Endothelial cell of umbilical vein (primary cell): ENCODE data around the gene CRY1. TPM values are rescaled to one million over a fixed set of nuclear protein-coding genes. Genes with fewer than 3 reads are reported as not detected.

Experiments used
- BruUV-seq: library from RNA; stranded (reverse); fragments of 400-500 nt; replicated peaks from 2 replicates; lab custom pipeline; 2021; lab: Mats Ljungman, UMichigan
- CTCF ChIA-PET: fragments of 300-600, 350-600 bp; sonication (Branson Sonifier 250); formaldehyde crosslinking; loops from one replicate; lab custom pipeline; 2021; ENCODE audit warnings: antibody characterized with exemption, inconsistent platforms; lab: Charles Lee
- POLR2A ChIA-PET: fragments of 300-600, 350-600 bp; sonication (Branson Sonifier 250); formaldehyde crosslinking; loops from one replicate; lab custom pipeline; 2021; ENCODE audit warnings: antibody characterized with exemption, inconsistent platforms; lab: Charles Lee
- DNase-seq: peaks from one replicate; pipeline ENCODE4 v3.0.0-alpha.2; 2011; ENCODE audit warnings: low read depth, low spot score
- FAIRE-seq: peaks from 2 replicates; lab custom pipeline; 2011; peaks lifted over from hg19 to GRCh38; lab: Jason Lieb, UNC
- H2AFZ ChIP-seq: 2 replicates; pipeline ENCODE4 v1.6.0; 2012; ENCODE audit warnings: low read depth, low read length, control low read depth, inconsistent platforms
- H3K27ac ChIP-seq: 2 replicates; pipeline ENCODE4 v1.5.1; 2011; ENCODE audit warnings: low read depth, mild to moderate bottlenecking, control low read depth, low read length, moderate library complexity; ENCODE audit not compliant: insufficient read depth
- H3K27me3 ChIP-seq, 2 experiments: 2 replicates each; pipeline versions ENCODE4 v1.6.0 to v1.6.1; 2011; ENCODE audit warnings: low read length in 2 of 2, mixed read lengths in 1 of 2; ENCODE audit not compliant: control insufficient read depth in 2 of 2, insufficient read depth in 2 of 2
- H3K36me3 ChIP-seq, 2 experiments: 2 replicates in 1 of 2; 3 replicates in 1 of 2; pipeline ENCODE4 v1.5.1; 2011; ENCODE audit warnings: low read length in 2 of 2, mild to moderate bottlenecking in 1 of 2, moderate library complexity in 1 of 2; ENCODE audit not compliant: control insufficient read depth in 2 of 2, insufficient read depth in 2 of 2; ENCODE audit errors: extremely low read depth in 1 of 2
- H3K4me1 ChIP-seq: 3 replicates; pipeline ENCODE4 v1.5.1; 2011; ENCODE audit warnings: mild to moderate bottlenecking, low read length; ENCODE audit not compliant: control insufficient read depth, insufficient read depth; ENCODE audit errors: extremely low read depth
- H3K4me2 ChIP-seq: 2 replicates; pipeline ENCODE4 v1.6.1; 2011; ENCODE audit warnings: low read length, control low read depth, mixed read lengths; ENCODE audit not compliant: insufficient read depth
- H3K4me3 ChIP-seq, 3 experiments: fragments of 200-600 bp in 1 of 3; sonication (generic), shearing (Covaris generic) in 1 of 3; replicated peaks in 1 of 3; 2 replicates each; pipeline ENCODE4 v1.5.1; 2011 to 2016; ENCODE audit warnings: control low read depth in 3 of 3, low read length in 3 of 3, mild to moderate bottlenecking in 2 of 3, inconsistent platforms in 1 of 3, low read depth in 1 of 3, moderate library complexity in 1 of 3; ENCODE audit not compliant: insufficient read depth in 1 of 3
- H3K79me2 ChIP-seq: 2 replicates; pipeline ENCODE4 v1.6.0; 2012; ENCODE audit warnings: low read length, inconsistent platforms; ENCODE audit not compliant: control insufficient read depth, insufficient read depth
- H3K9ac ChIP-seq: replicated peaks from 2 replicates; pipeline ENCODE3; 2011; ENCODE audit warnings: low read length, control low read depth; ENCODE audit not compliant: insufficient read depth; ENCODE audit errors: extremely low read depth
- H3K9me1 ChIP-seq: replicated peaks from 3 replicates; pipeline ENCODE4 v1.6.0; 2011; ENCODE audit warnings: mild to moderate bottlenecking, low read length; ENCODE audit not compliant: control insufficient read depth, insufficient read depth; ENCODE audit errors: extremely low read depth
- H3K9me3 ChIP-seq: replicated peaks from 2 replicates; pipeline ENCODE4 v1.5.1; 2012; ENCODE audit warnings: low read length, inconsistent platforms; ENCODE audit not compliant: control insufficient read depth, insufficient read depth
- H4K20me1 ChIP-seq: replicated peaks from 2 replicates; pipeline ENCODE3; 2011; ENCODE audit warnings: mild to moderate bottlenecking, low read length; ENCODE audit not compliant: control insufficient read depth, insufficient read depth; ENCODE audit errors: extremely low read depth
- EZH2 ChIP-seq: IDR thresholded peaks from 2 replicates; pipeline ENCODE4 v1.6.1; 2012; ENCODE audit warnings: borderline replicate concordance, low read depth, mild to moderate bottlenecking, moderate library complexity, low read length, inconsistent platforms; ENCODE audit not compliant: severe bottlenecking
- FOS ChIP-seq: IDR thresholded peaks from 2 replicates; pipeline ENCODE4 v1.6.1; 2011; ENCODE audit warnings: mild to moderate bottlenecking, low read length, moderate library complexity, borderline replicate concordance; ENCODE audit not compliant: insufficient read depth
- GATA2 ChIP-seq: IDR thresholded peaks from 2 replicates; pipeline ENCODE4 v1.7.0; 2011; ENCODE audit warnings: low read depth, mild to moderate bottlenecking, moderate library complexity, mixed read lengths, low read length; ENCODE audit not compliant: insufficient read length, insufficient read depth
- JUN ChIP-seq: IDR thresholded peaks from 2 replicates; pipeline ENCODE4 v1.6.1; 2011; ENCODE audit warnings: borderline replicate concordance, low read depth; ENCODE audit not compliant: insufficient read length, insufficient read depth
- MYC ChIP-seq: IDR thresholded peaks from one replicate; pipeline ENCODE4 v1.6.1; 2011; ENCODE audit warnings: mild to moderate bottlenecking, low read depth, low read length
- POLR2A ChIP-seq: IDR thresholded peaks from 2 replicates; pipeline ENCODE4 v1.6.1; 2012; ENCODE audit warnings: low read depth, mild to moderate bottlenecking, control low read depth, low read length
- POLR2AphosphoS5 ChIP-seq: IDR thresholded peaks from 2 replicates; pipeline ENCODE4 v1.6.1; 2012; ENCODE audit warnings: low read depth, mild to moderate bottlenecking, control low read depth, low read length, moderate library complexity; ENCODE audit not compliant: insufficient read depth
- dilution Hi-C: fragments of 300-500 bp; cut with MboI; formaldehyde crosslinking; loops from one replicate; pipeline ENCODE4 v1.15.0; 2019; ENCODE audit warnings: low sequenced_read_pairs; ENCODE audit not compliant: extremely low pct_ligation_motif_present
- intact Hi-C: fragments of 100-400 bp; cut with micrococcal nuclease; formaldehyde crosslinking; loops from one replicate; pipeline ENCODE4 v1.10.0; 2022
- polyA plus RNA-seq, 4 experiments: library from polyadenylated mRNA; depleted of rRNA in 3 of 4; stranded (reverse) in 3 of 4; unstranded in 1 of 4; fragments of >200 nt; gene quantifications; 2 replicates each; pipeline versions ENCODE4 v1.2.1 to v1.2.3, GENCODE V29; 2011 to 2012; ENCODE audit warnings: missing spikeins in 1 of 4
- total RNA-seq: library from RNA; stranded (reverse); gene quantifications from 2 replicates; pipeline ENCODE4 v1.2.3, GENCODE V29; 2021
- TF ChIP-seq, protein P1 (sequence below): IDR thresholded peaks from 2 replicates; pipeline ENCODE4 v1.6.1; 2011; ENCODE audit not compliant: insufficient read depth, insufficient read length
- TF ChIP-seq, protein P2 (sequence below), 2 donors: IDR thresholded peaks; 1 replicate in 1 of 2; 2 replicates in 1 of 2; pipeline ENCODE4 v1.5.1; 2011; ENCODE audit warnings: low read length in 2 of 2, mild to moderate bottlenecking in 2 of 2, moderate library complexity in 2 of 2, control low read depth in 1 of 2, inconsistent platforms in 1 of 2, low read depth in 1 of 2; ENCODE audit not compliant: insufficient read depth in 1 of 2; ENCODE audit errors: extremely low read depth in 1 of 2

The CRY1 gene
- total and polyA plus RNA-seq, 2 donors (not counting 3 experiments of a cell fraction or from before 2014, with no cell fraction given): 11.4 to 21.0 TPM

DNA sequence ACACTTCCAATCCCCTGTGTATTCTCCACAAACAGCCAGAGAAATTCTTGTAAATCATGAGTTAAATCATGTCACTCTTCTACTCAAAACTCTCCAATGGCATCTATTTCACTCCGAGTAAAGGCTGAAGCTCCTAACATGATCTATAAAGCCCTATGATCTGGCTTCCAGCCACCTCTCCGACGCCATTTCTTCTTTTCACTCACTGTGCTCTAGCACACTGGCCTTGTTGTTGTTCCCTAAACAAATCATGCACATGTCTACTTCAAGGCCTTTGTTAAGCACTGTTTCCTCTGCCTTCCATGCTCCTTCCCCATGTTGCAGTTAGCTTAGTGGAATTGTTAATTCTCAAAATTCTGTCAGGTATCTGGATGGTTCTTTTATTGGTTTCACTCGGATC is 76.3 kb downstream of the CRY1 start:
- Histone ChIP-seq H3K9ac (no peak overlapping the region), H3K9me3 (no peaks in the 10 kb centered on the region), H3K4me2 (no peak overlapping the region), H3K4me3 (no peak overlapping the region), H3K27ac (no peak overlapping the region), H3K36me3 (no peaks in the 10 kb centered on the region), H3K27me3 (no peaks in the 10 kb centered on the region), H2AFZ (no peak overlapping the region), H3K79me2 (no peaks in the 10 kb centered on the region), H4K20me1 (no peaks in the 10 kb centered on the region), H3K4me1 (no peaks in the 10 kb centered on the region), H3K9me1 (no peaks in the 10 kb centered on the region)
- FAIRE-seq (no peak), DNase-seq (no peak)
- intact Hi-C loops: no loop called here
- CTCF ChIA-PET: no interaction called here
- dilution Hi-C loops: no loop called here
- TF ChIP-seq, protein P1, sequence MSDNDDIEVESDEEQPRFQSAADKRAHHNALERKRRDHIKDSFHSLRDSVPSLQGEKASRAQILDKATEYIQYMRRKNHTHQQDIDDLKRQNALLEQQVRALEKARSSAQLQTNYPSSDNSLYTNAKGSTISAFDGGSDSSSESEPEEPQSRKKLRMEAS: no peak
- no peak for TF ChIP-seq POLR2A
- no peak for TF ChIP-seq GATA2
- TF ChIP-seq, protein P2, sequence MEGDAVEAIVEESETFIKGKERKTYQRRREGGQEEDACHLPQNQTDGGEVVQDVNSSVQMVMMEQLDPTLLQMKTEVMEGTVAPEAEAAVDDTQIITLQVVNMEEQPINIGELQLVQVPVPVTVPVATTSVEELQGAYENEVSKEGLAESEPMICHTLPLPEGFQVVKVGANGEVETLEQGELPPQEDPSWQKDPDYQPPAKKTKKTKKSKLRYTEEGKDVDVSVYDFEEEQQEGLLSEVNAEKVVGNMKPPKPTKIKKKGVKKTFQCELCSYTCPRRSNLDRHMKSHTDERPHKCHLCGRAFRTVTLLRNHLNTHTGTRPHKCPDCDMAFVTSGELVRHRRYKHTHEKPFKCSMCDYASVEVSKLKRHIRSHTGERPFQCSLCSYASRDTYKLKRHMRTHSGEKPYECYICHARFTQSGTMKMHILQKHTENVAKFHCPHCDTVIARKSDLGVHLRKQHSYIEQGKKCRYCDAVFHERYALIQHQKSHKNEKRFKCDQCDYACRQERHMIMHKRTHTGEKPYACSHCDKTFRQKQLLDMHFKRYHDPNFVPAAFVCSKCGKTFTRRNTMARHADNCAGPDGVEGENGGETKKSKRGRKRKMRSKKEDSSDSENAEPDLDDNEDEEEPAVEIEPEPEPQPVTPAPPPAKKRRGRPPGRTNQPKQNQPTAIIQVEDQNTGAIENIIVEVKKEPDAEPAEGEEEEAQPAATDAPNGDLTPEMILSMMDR (IDR thresholded peaks at IDR 0.05; ENCODE audit: extremely low read depth in 1 of 2, insufficient read depth in 1 of 2, low read depth in 1 of 2, low read length in 2 of 2): no peak
- TF ChIP-seq JUN: no peak
- no peak for TF ChIP-seq POLR2AphosphoS5
- no peak for TF ChIP-seq MYC
- TF ChIP-seq FOS: no peak
- no peak for TF ChIP-seq EZH2
- BruUV-seq: no TSS peak
- POLR2A ChIA-PET: no interaction called here
